NCI-H774 (cell line): ENCODE data around the gene KCNQ5.

Experiments
- DNase-seq: peaks from one replicate; lab custom pipeline; 2025; lab: John Stamatoyannopoulos, UW

The KCNQ5 gene

GRCh38 chr6:72905705-72906478 is 284.0 kb downstream of the KCNQ5 start:
- DNase-seq, result no peak

GRCh38 chr6:72911463-72912155 is 289.7 kb downstream of the KCNQ5 start:
- DNase-seq, result no peak

- no peak for DNase-seq
Measured at GRCh38 chr6:72913797-72914196, 291.9 kb downstream of the KCNQ5 start.

- no peak for DNase-seq
Measured at GRCh38 chr6:72916298-72916697, 294.4 kb downstream of the KCNQ5 start.

GRCh38 chr6:72916906-72917305 is 295.0 kb downstream of the KCNQ5 start:
- no peak for DNase-seq

- no peak for DNase-seq
Measured at GRCh38 chr6:72922401-72922800, 300.5 kb downstream of the KCNQ5 start.

- no peak for DNase-seq
Measured at GRCh38 chr6:72925136-72925535, 303.3 kb downstream of the KCNQ5 start.

- DNase-seq, result no peak
Measured at GRCh38 chr6:72930556-72931132, 308.8 kb downstream of the KCNQ5 start.

GRCh38 chr6:72931325-72931887 is 309.5 kb downstream of the KCNQ5 start:
- no peak for DNase-seq

GRCh38 chr6:72933233-72933632 is 311.4 kb downstream of the KCNQ5 start:
- no peak for DNase-seq

- no peak for DNase-seq
Measured at GRCh38 chr6:72936766-72937559, 315.1 kb downstream of the KCNQ5 start.

- no peak for DNase-seq
Measured at GRCh38 chr6:72938104-72938503, 316.2 kb downstream of the KCNQ5 start.

- DNase-seq, result no peak
Measured at GRCh38 chr6:72939004-72939403, 317.1 kb downstream of the KCNQ5 start.

GRCh38 chr6:72940265-72940664 is 318.4 kb downstream of the KCNQ5 start:
- DNase-seq, result no peak

GRCh38 chr6:72941263-72941662 is 319.4 kb downstream of the KCNQ5 start:
- DNase-seq, result no peak

GRCh38 chr6:72941751-72942150 is 319.9 kb downstream of the KCNQ5 start:
- DNase-seq, result peak; percentile 95

- DNase-seq, result no peak
Measured at GRCh38 chr6:72943699-72944098, 321.8 kb downstream of the KCNQ5 start.

- no peak for DNase-seq
Measured at GRCh38 chr6:72944660-72945059, 322.8 kb downstream of the KCNQ5 start.

GRCh38 chr6:72946774-72947173 is 324.9 kb downstream of the KCNQ5 start:
- no peak for DNase-seq

- DNase-seq, result no peak
Measured at GRCh38 chr6:72947534-72947933, 325.7 kb downstream of the KCNQ5 start.

GRCh38 chr6:72948153-72948552 is 326.3 kb downstream of the KCNQ5 start:
- no peak for DNase-seq
